PFSK-1 (cell line): Measurements from ENCODE around the gene HRH3.

Experiments used
- SIN3A ChIP-seq: IDR thresholded peaks from 2 replicates; pipeline ENCODE4 v1.6.1; 2012; ENCODE audit warnings: mild to moderate bottlenecking, low read length, moderate library complexity, borderline replicate concordance; ENCODE audit not compliant: insufficient read depth
- TAF1 ChIP-seq: IDR thresholded peaks from 2 replicates; pipeline ENCODE4 v1.6.1; 2012; ENCODE audit warnings: low read length, control low read depth, borderline replicate concordance; ENCODE audit not compliant: insufficient read depth

DNA sequence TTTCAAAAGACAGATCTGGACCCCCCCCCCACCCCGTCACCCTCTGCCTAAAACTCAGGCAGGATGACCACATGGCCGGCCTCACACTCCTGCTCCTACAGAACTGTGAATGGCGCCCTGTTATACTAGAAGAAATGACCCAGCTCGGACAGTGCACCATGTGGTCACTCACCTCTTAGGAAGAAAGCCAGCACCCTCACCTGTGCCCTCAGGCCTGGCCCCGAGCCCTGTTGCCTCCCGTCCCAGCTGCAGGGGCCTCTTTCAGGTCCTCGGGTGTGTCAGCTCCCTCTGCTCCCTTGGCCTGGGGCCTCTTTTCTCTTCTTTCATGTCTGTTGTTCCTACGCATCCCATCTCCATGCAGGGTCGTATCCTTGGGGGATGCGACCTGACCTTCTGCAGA, 42.0 kb upstream of the HRH3 start:
- TF ChIP-seq TAF1 = no peak
- no peak for TF ChIP-seq SIN3A
